Testis (tissue), 3 donors: ENCODE measurements around the gene ADGRG3. TPM values are rescaled to one million over a fixed set of nuclear protein-coding genes. Genes with fewer than 3 reads are reported as not detected.

Experiments used
- DNase-seq: peaks from one replicate; pipeline ENCODE4 v3.0.0-alpha.2; 2019
- H3K27ac ChIP-seq, 2 donors: fragments of 200-600 bp; sonication (generic); one replicate each; pipeline ENCODE4 v1.5.1; 2019
- H3K27me3 ChIP-seq: fragments of 200-600 bp; sonication (generic); one replicate; pipeline ENCODE4 v1.5.1; 2019
- H3K36me3 ChIP-seq: fragments of 200-600 bp; sonication (generic); one replicate; pipeline ENCODE4 v1.5.1; 2017; ENCODE audit warnings: low read depth; ENCODE audit errors: missing control alignments
- H3K4me1 ChIP-seq: fragments of 200-600 bp; sonication (generic); one replicate; pipeline ENCODE4 v1.5.1; 2019
- H3K4me3 ChIP-seq, 2 donors: fragments of 200-600 bp; sonication (generic); one replicate each; pipeline ENCODE4 v1.5.1; 2017 to 2019
- H3K9me3 ChIP-seq: fragments of 200-600 bp; sonication (generic); one replicate; pipeline ENCODE4 v1.5.1; 2017
- POLR2A ChIP-seq: fragments of 450-650 bp; IDR thresholded peaks from one replicate; pipeline ENCODE4 v1.6.1; 2017; ENCODE audit warnings: antibody characterized with exemption, mild to moderate bottlenecking, moderate library complexity
- WGBS, 2 donors: methylation state at CpG; one replicate each; pipeline ENCODE4 v1.1.5; 2018; 5-methylcytosine and 5-hydroxymethylcytosine counted together
- intact Hi-C: fragments of 100-400 bp; cut with DNase I; formaldehyde crosslinking; loops from one replicate; pipeline ENCODE4 v1.15.1; 2023; ENCODE audit warnings: low total_unique reads
- polyA plus RNA-seq: library from polyadenylated mRNA; stranded (reverse); fragments of 350-450 nt; fragmentation: Illumina TruSeq; extraction: RNeasy Lipid Tissue Mini Kit (QIAGEN cat#74804); gene quantifications from one replicate; pipeline ENCODE4 v1.2.3, GENCODE V29; 2014; ENCODE audit warnings: low read depth, low replicate concordance; ENCODE audit not compliant: insufficient read depth
- total RNA-seq, 2 donors: library from RNA; depleted of rRNA; stranded (reverse); fragments of >200 nt; gene quantifications; one replicate each; pipeline ENCODE4 v1.2.3, GENCODE V29; 2016
- TF ChIP-seq, protein P1 (sequence below), 3 experiments: fragments of 450-650 bp in 2 of 3; fragments of 200-600 bp in 1 of 3; sonication (generic) in 1 of 3; IDR thresholded peaks; one replicate each; pipeline ENCODE4 v1.5.1; 2016 to 2019; ENCODE audit warnings: antibody characterized with exemption in 3 of 3, mild to moderate bottlenecking in 2 of 3, moderate library complexity in 1 of 3

Gene ADGRG3
- total and polyA plus RNA-seq, 3 donors from 2014 or later, result 0.37 to 0.82 (median 0.63) TPM

DNA sequence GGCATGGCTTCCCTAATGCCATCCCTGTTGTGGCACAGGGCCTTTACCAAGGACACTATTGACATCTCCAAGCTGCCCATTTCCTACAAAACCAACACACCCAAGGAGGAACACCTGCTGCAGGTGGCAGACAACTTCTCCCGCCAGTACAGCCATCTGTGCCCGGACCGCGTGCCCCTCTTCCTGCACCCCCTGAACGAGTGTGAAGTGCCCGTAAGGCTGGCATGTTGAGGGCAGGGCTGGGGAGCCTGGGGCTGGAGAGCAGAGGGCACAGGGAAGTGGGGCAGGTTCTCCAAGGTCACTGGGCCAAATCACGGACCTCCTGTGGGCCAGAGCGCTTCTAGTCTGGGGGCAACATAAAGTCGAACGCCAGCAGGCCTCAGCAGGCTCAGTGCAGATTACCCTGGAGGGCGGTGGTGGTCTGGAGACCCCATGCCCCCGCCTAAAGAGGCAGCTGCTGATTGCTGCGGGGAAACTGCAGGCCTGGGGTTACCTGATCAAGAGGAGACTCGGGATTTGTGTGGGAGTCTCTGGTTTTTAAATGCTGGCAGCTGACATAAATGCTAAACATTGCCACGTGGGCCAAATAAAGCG lies 30.8 kb downstream of the ADGRG3 start:
- intact Hi-C loops, result no loop called here
- 78 to 92% methylated on average over 5 to 16 of the region's 16 CpGs for WGBS, 2 donors
- no peak overlapping the region for H3K27ac ChIP-seq
- no peaks in the 10 kb centered on the region for H3K9me3 ChIP-seq
- TF ChIP-seq POLR2A, result no peak
- TF ChIP-seq, protein P1, sequence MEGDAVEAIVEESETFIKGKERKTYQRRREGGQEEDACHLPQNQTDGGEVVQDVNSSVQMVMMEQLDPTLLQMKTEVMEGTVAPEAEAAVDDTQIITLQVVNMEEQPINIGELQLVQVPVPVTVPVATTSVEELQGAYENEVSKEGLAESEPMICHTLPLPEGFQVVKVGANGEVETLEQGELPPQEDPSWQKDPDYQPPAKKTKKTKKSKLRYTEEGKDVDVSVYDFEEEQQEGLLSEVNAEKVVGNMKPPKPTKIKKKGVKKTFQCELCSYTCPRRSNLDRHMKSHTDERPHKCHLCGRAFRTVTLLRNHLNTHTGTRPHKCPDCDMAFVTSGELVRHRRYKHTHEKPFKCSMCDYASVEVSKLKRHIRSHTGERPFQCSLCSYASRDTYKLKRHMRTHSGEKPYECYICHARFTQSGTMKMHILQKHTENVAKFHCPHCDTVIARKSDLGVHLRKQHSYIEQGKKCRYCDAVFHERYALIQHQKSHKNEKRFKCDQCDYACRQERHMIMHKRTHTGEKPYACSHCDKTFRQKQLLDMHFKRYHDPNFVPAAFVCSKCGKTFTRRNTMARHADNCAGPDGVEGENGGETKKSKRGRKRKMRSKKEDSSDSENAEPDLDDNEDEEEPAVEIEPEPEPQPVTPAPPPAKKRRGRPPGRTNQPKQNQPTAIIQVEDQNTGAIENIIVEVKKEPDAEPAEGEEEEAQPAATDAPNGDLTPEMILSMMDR (IDR thresholded peaks at IDR 0.05), result no peak
- peaks cover 11% of the 10 kb centered on the region for H3K4me1 ChIP-seq
- no peaks in the 10 kb centered on the region for H3K36me3 ChIP-seq
- H3K4me3 ChIP-seq, result no peak overlapping the region
- no peak for DNase-seq
- no peaks in the 10 kb centered on the region for H3K27me3 ChIP-seq

DNA sequence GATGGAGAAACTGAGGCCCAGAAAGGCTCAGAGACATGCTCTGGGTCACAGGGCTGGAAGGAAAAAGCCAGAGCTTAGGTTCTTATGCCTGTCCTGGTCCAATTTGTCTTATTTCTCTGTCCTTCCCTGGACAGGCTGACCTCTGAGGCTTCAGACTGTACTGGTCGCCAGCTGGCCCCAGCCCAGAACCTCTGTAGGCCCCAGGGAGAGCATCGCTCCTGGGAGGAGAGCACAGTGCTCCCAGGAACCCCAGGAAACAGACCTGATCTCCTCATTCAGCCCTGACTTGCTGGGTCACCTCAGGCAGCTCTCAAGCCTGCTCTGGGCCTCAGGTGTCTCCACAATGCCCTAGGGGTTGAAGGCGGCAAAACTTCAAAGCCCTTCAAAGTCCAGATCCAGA lies 31.4 kb downstream of the ADGRG3 start:
- Histone ChIP-seq H3K4me3 (no peak overlapping the region), H3K27ac (no peak overlapping the region), H3K27me3 (no peaks in the 10 kb centered on the region), H3K9me3 (no peaks in the 10 kb centered on the region), H3K4me1 (peaks cover 11% of the 10 kb centered on the region), H3K36me3 (no peaks in the 10 kb centered on the region)
- no peak for DNase-seq
- intact Hi-C loops, result no loop called here
- 64 to 69% methylated on average over 2 to 3 of the region's 3 CpGs for WGBS, 2 donors
- TF ChIP-seq POLR2A, result no peak
- TF ChIP-seq, protein P1 (IDR thresholded peaks at IDR 0.05), result no peak

DNA sequence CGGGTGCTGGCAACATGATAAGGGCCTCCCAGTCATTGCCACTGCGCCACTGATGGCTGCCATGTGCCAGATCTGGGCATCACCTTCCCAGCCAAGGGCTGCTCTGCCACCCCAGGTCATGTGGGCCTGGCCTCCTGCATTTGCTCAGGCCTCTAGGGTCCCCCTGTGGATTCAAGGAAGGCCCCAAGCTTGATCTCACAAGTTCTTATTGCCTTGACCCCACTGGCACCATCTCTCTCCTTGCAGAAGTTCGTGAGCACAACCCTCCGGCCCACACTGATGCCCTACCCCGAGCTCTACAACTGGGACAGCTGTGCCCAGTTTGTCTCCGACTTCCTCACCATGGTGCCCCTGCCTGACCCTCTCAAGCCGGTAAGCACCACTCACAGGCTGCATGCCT lies 31.8 kb downstream of the ADGRG3 start:
- Histone ChIP-seq H3K36me3 (no peaks in the 10 kb centered on the region), H3K4me3 (no peak overlapping the region), H3K9me3 (no peaks in the 10 kb centered on the region), H3K27me3 (no peaks in the 10 kb centered on the region), H3K4me1 (peaks cover 11% of the 10 kb centered on the region), H3K27ac (no peak overlapping the region)
- no peak for TF ChIP-seq POLR2A
- TF ChIP-seq, protein P1 (IDR thresholded peaks at IDR 0.05), result no peak
- WGBS, 2 donors, result 95 to 100% methylated on average over 5 to 7 of the region's 7 CpGs
- intact Hi-C loops, result no loop called here
- DNase-seq, result no peak

DNA sequence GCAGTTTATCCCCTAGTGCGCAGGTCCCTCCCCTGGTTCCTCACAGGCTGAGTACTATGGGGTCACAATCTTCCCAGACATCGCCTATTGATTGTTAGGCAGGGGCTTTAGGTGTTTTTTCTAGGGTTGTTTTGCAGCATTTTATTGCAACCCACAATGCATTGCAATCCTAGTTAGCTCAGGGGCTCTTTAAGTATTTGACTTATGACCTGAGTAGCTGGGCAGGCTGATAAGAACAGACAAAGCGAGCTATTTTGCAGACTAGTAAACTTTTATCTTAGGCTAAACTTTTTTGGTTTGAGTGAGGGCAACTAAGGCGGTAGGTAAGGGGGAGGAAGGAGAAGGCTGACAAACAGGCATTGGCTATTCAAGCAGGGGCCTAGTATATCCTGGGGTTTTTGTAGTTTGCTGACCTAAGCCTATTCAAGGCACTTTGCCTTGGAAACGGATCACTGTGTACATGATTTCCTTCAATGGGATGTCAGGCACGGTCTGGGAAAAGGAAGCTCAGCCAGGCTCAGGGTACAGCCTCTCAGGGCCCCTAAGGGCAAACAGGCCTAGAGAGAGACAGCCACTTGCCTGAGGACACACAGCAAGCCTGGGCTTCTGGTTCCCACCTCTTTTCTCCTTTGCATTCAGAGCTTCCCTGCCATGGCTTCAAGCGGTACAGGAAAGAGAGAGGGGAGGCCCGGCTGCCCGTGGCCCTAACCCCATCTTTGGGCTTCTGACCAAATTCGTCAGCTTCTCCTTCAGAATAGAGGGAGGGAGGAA lies 32.9 kb downstream of the ADGRG3 start:
- DNase-seq, result no peak
- no peaks in the 10 kb centered on the region for H3K36me3 ChIP-seq
- no peak overlapping the region for H3K4me3 ChIP-seq
- no peak overlapping the region for H3K27ac ChIP-seq
- peaks cover 11% of the 10 kb centered on the region for H3K4me1 ChIP-seq
- WGBS, 2 donors, result 68 to 71% methylated on average over 10 of the region's 10 CpGs
- no peaks in the 10 kb centered on the region for H3K27me3 ChIP-seq
- intact Hi-C loops, result no loop called here
- no peaks in the 10 kb centered on the region for H3K9me3 ChIP-seq
- TF ChIP-seq POLR2A, result no peak
- TF ChIP-seq, protein P1 (IDR thresholded peaks at IDR 0.05), result no peak
